Esophagus squamous epithelium (tissue), 4 donors: ENCODE results near the gene RHEBL1.

Experiments used
- POLR2A ChIP-seq, 4 donors: fragments of 450-650 bp; IDR thresholded peaks; one replicate each; pipeline ENCODE4 v1.6.1; 2017; ENCODE audit warnings: antibody characterized with exemption in 4 of 4, mild to moderate bottlenecking in 4 of 4, moderate library complexity in 3 of 4
- TF ChIP-seq, protein P1 (sequence below), 6 experiments: fragments of 450-650 bp in 4 of 6; fragments of 200-600 bp in 2 of 6; sonication (generic) in 2 of 6; IDR thresholded peaks; one replicate each; pipeline ENCODE4 v1.5.1; 2016 to 2019; ENCODE audit warnings: antibody characterized with exemption in 6 of 6, mild to moderate bottlenecking in 4 of 6, moderate library complexity in 4 of 6

DNA sequence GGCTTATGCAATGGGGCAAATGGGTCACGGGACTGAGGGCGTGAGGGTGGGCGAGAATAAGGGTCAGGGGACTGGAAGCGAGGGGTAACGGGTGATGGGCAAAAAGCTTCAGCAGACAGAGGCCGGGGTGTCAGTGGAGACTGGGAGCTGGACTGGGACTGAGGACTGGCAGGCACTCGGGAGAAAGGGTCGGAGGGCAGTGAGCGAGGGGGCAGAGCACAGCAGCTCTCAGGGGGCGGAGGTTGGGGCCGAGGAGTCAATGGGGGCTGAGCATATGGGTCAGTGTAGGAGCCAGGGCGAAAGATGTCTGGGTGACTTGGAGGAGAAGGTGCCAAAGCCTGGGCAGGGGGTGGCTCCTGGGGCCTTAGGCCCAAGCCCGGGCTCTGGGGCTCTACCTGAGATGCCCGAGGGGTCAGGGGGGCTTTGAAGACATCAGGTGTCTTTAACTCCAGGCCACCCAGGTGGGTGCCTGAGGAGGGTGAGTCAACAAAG, 29.4 kb downstream of the RHEBL1 start:
- TF ChIP-seq, protein P1, sequence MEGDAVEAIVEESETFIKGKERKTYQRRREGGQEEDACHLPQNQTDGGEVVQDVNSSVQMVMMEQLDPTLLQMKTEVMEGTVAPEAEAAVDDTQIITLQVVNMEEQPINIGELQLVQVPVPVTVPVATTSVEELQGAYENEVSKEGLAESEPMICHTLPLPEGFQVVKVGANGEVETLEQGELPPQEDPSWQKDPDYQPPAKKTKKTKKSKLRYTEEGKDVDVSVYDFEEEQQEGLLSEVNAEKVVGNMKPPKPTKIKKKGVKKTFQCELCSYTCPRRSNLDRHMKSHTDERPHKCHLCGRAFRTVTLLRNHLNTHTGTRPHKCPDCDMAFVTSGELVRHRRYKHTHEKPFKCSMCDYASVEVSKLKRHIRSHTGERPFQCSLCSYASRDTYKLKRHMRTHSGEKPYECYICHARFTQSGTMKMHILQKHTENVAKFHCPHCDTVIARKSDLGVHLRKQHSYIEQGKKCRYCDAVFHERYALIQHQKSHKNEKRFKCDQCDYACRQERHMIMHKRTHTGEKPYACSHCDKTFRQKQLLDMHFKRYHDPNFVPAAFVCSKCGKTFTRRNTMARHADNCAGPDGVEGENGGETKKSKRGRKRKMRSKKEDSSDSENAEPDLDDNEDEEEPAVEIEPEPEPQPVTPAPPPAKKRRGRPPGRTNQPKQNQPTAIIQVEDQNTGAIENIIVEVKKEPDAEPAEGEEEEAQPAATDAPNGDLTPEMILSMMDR (IDR thresholded peaks at IDR 0.05), result no peak
- TF ChIP-seq POLR2A (IDR thresholded peaks at IDR 0.05), result no peak
